HG03342 (cell line): Measurements from ENCODE around the gene GAB3.
"Not testable (repeated sequence)": the region's sequence is repeated elsewhere in the genome, so short reads cannot be mapped to it uniquely, and the experiment has no call there.

Experiments used
- ATAC-seq: cut with Tn5 transposase; IDR thresholded peaks from one replicate; pipeline ENCODE4 v1.9.1; 2021; ENCODE audit warnings: mild to moderate bottlenecking, moderate library complexity; ENCODE audit not compliant: unreplicated experiment

GAB3 gene

GRCh38 chrX:154658187-154658586, 92.7 kb downstream of the GAB3 start:
- ATAC-seq, result no peak

GRCh38 chrX:154657226-154657805, 93.6 kb downstream of the GAB3 start:
- ATAC-seq, result no peak

GRCh38 chrX:154655786-154656185, 95.1 kb downstream of the GAB3 start:
- ATAC-seq, result no peak

GRCh38 chrX:154655346-154655745, 95.5 kb downstream of the GAB3 start:
- no peak for ATAC-seq

- ATAC-seq, result no peak
Observed at GRCh38 chrX:154654925-154655324, 96.0 kb downstream of the GAB3 start.

GRCh38 chrX:154654372-154654771, 96.5 kb downstream of the GAB3 start:
- no peak for ATAC-seq

GRCh38 chrX:154653413-154653812, 97.5 kb downstream of the GAB3 start, which contains the start of gene CTAG2:
CTAG2 (minus strand) TSS chrX:154653579; CDS start chrX:154653515, 64 bp downstream.
- ATAC-seq, result not testable (repeated sequence)

- ATAC-seq, result no peak
Observed at GRCh38 chrX:154653048-154653401, 97.9 kb downstream of the GAB3 start.

GRCh38 chrX:154652311-154653047, 98.4 kb downstream of the GAB3 start:
- ATAC-seq, result no peak

GRCh38 chrX:154650221-154650510, 100.7 kb downstream of the GAB3 start:
- ATAC-seq, result no peak

- no peak for ATAC-seq
Observed at GRCh38 chrX:154649503-154650220, 101.2 kb downstream of the GAB3 start.

GRCh38 chrX:154648931-154649330, 101.9 kb downstream of the GAB3 start:
- ATAC-seq, result no peak

- ATAC-seq, result not testable (repeated sequence)
Observed at GRCh38 chrX:154645745-154646378, 105.0 kb downstream of the GAB3 start.

GRCh38 chrX:154643708-154644107, 107.2 kb downstream of the GAB3 start:
- not testable (repeated sequence) for ATAC-seq

- ATAC-seq, result not testable (repeated sequence)
Observed at GRCh38 chrX:154641740-154642139, 109.1 kb downstream of the GAB3 start.

- not testable (repeated sequence) for ATAC-seq
Observed at GRCh38 chrX:154633661-154634060, 117.2 kb downstream of the GAB3 start.

GRCh38 chrX:154630949-154631348, 119.9 kb downstream of the GAB3 start:
- ATAC-seq, result not testable (repeated sequence)

- ATAC-seq, result not testable (repeated sequence)
Observed at GRCh38 chrX:154628960-154629359, 121.9 kb downstream of the GAB3 start.
